Sigmoid colon (tissue), 4 donors: ENCODE data around the gene IKBKE.

Experiments
- CTCF ChIP-seq, 4 experiments: fragments of 450-650 bp in 3 of 4; fragments of 200-600 bp in 1 of 4; IDR thresholded peaks; one replicate each; pipeline ENCODE4 v1.5.1; 2016 to 2019; ENCODE audit warnings: antibody characterized with exemption in 4 of 4, mild to moderate bottlenecking in 3 of 4, moderate library complexity in 2 of 4
- POLR2A ChIP-seq, 2 donors: fragments of 450-650 bp; IDR thresholded peaks; one replicate each; pipeline ENCODE4 v1.6.1; 2016; ENCODE audit warnings: antibody characterized with exemption in 2 of 2, mild to moderate bottlenecking in 2 of 2, moderate library complexity in 2 of 2
- POLR2AphosphoS5 ChIP-seq, 4 donors: sonication (generic); formaldehyde crosslinking; IDR thresholded peaks; one replicate each; pipeline ENCODE4 v1.6.1; 2017; ENCODE audit warnings: antibody characterized with exemption in 4 of 4

GRCh38 chr1:206472454-206472853, 2.2 kb downstream of the IKBKE start:
- TF ChIP-seq POLR2A (IDR thresholded peaks at IDR 0.05) (no peak), CTCF (IDR thresholded peaks at IDR 0.05) (no peak), POLR2AphosphoS5 (IDR thresholded peaks at IDR 0.05) (no peak)
